Bronchial epithelial cell (primary cell): ENCODE measurements around the gene SHC3. TPM values are rescaled to one million over a fixed set of nuclear protein-coding genes. Genes with fewer than 3 reads are reported as not detected.

ENCODE experiments used
- DNase-seq: peaks from one replicate; pipeline ENCODE4 v3.0.0-alpha.2; 2010; ENCODE audit warnings: low read depth
- FAIRE-seq: peaks from 2 replicates; lab custom pipeline; 2011; peaks lifted over from hg19 to GRCh38; lab: Jason Lieb, UNC
- H3K27me3 ChIP-seq: 2 replicates; pipeline ENCODE4 v1.5.1; 2011; ENCODE audit warnings: low read length; ENCODE audit not compliant: control insufficient read depth, insufficient read depth
- H3K36me3 ChIP-seq: 2 replicates; pipeline ENCODE4 v1.5.1; 2011; ENCODE audit warnings: low read length; ENCODE audit not compliant: control insufficient read depth, insufficient read depth
- H3K4me3 ChIP-seq: 2 replicates; pipeline ENCODE4 v1.5.1; 2011; ENCODE audit warnings: mild to moderate bottlenecking, low read depth, low read length, control low read depth
- total RNA-seq: library from RNA; depleted of rRNA; stranded (reverse); fragments of >200 nt; gene quantifications from 2 replicates; pipeline ENCODE4 v1.2.1, GENCODE V29; 2014
- TF ChIP-seq, protein P1 (sequence below): IDR thresholded peaks from 2 replicates; pipeline ENCODE4 v1.5.1; 2011; ENCODE audit warnings: mild to moderate bottlenecking, moderate library complexity, low read length, control low read depth, inconsistent platforms; ENCODE audit not compliant: insufficient read depth, severe bottlenecking

The SHC3 gene
- total RNA-seq, 1 donor from 2014 or later = 0.26 TPM

DNA sequence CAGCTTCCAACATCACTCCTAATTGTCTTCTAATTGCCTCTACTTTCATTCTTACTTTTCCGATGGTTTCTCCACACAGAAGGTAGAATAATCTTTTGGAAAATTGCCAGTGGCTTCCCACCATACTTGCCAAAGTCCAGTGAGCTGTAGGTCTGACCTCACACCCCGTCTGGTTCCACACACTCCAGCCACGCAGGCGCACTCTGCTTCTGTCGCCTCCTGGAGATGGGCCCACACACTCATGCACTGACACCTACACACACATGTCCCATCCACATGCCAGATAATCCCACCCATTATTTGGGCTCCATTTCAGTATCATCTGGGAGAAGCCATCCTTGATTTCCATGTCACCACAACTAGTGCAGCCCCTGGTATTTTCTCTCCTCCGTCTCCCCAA is 12.7 kb downstream of the SHC3 start:
- TF ChIP-seq, protein P1, sequence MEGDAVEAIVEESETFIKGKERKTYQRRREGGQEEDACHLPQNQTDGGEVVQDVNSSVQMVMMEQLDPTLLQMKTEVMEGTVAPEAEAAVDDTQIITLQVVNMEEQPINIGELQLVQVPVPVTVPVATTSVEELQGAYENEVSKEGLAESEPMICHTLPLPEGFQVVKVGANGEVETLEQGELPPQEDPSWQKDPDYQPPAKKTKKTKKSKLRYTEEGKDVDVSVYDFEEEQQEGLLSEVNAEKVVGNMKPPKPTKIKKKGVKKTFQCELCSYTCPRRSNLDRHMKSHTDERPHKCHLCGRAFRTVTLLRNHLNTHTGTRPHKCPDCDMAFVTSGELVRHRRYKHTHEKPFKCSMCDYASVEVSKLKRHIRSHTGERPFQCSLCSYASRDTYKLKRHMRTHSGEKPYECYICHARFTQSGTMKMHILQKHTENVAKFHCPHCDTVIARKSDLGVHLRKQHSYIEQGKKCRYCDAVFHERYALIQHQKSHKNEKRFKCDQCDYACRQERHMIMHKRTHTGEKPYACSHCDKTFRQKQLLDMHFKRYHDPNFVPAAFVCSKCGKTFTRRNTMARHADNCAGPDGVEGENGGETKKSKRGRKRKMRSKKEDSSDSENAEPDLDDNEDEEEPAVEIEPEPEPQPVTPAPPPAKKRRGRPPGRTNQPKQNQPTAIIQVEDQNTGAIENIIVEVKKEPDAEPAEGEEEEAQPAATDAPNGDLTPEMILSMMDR = no peak
- no peak for FAIRE-seq

DNA sequence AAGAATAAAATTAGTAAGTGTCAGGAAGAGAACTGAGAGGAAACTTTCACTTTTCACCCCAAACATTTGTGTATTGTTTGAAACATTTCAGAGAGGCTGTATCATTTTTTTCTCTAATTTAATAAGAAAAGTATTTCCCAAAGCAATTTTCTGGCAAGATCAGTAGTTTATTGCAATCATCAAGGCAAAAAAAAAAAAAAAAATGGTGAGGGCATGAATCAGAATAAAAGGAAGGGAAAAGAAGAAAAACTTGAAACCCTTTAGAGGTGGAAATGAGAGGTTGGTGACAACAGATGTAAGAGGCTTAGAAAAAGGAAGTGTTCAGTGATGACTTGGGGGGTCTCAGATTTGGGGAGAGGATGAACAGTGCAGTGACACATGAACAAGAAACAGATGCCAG is 13.3 kb downstream of the SHC3 start:
- DNase-seq (no peak), FAIRE-seq (no peak)
- H3K4me3 ChIP-seq = no peak overlapping the region
- H3K27me3 ChIP-seq = no peaks in the 10 kb centered on the region
- TF ChIP-seq, protein P1 = no peak
- no peaks in the 10 kb centered on the region for H3K36me3 ChIP-seq

More for the DNA sequence above, 12.7 kb downstream of the SHC3 start:
- no peaks in the 10 kb centered on the region for H3K27me3 ChIP-seq
- no peak overlapping the region for H3K4me3 ChIP-seq
- DNase-seq = no peak
- no peaks in the 10 kb centered on the region for H3K36me3 ChIP-seq

DNA sequence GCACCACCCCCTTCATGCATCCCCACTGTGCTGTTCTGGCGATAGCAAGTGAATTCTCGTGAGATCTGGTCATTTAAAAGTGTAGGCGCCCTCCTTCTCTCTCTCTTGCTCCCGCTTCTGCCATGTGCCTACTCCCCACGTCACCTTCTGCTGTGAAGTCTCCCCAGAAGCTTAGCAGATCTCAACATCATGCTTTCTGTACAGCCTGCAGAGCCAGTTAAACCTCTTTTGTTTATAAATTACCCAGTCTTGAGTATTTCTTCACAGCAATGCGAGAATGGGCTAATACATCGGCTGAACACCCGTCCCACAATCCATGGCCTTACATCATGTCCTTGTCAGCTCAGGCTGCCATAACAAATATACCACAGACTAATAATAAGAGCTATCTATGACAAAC is 17.4 kb downstream of the SHC3 start:
- no peak for DNase-seq
- Histone ChIP-seq H3K4me3 (no peak overlapping the region), H3K36me3 (no peaks in the 10 kb centered on the region), H3K27me3 (no peaks in the 10 kb centered on the region)
- FAIRE-seq = no peak
- TF ChIP-seq, protein P1 = no peak

DNA sequence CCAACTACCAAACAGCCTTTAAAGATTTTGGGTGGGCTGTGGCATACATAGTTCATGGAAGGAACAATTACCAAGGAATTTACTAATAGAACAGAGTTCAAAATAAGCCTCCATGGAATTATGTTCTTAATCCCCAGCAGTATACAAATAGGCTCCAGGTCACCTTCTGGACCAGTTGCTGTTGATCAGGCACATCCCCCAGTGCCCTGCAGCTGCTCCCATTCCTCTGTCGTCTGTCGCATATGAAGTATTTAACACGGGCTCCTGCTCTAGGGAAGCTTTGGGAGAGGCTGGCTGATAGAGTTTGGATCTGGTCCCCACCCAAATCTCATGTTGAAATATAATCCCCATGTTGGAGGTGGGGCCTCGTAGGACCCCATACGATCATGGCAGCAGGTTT is 17.8 kb downstream of the SHC3 start:
- Histone ChIP-seq H3K27me3 (no peaks in the 10 kb centered on the region), H3K4me3 (no peak overlapping the region), H3K36me3 (no peaks in the 10 kb centered on the region)
- FAIRE-seq (no peak), DNase-seq (no peak)
- TF ChIP-seq, protein P1 = no peak

DNA sequence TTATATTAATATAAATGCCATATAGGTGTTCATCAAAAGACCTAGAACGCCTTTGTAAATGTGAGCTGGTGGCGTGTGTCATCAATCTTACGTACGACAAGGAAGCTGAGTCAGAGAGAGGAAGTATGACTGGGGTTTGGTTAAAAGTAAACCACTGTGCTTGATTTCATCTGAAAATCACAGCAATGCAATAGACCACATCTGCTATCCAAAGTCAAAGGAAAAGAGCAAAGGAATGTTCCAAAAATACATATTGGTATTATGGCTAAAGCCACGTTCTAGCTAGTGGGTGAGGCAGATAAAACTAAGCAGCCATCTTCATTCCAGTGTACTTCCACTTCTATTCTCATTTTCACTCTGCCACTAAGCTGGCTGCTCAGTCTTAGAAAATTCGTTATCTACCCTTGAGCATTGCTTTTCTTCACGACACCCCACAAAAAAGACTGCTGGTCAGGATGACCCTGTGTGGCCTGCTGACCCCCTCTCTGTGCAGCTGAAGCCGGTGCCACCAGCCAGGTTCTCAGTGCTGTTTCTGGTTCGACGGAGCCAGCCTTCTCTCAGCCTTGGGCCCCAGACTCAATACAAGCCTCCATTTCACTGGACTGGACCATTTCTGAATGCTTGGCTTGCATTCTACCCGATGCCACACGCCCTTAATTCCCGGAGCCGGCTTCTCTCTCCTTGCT is 23.8 kb downstream of the SHC3 start:
- Histone ChIP-seq H3K4me3 (no peak overlapping the region), H3K27me3 (no peaks in the 10 kb centered on the region), H3K36me3 (no peaks in the 10 kb centered on the region)
- FAIRE-seq = no peak
- peak; percentile 92 for DNase-seq
- TF ChIP-seq, protein P1 = no peak

DNA sequence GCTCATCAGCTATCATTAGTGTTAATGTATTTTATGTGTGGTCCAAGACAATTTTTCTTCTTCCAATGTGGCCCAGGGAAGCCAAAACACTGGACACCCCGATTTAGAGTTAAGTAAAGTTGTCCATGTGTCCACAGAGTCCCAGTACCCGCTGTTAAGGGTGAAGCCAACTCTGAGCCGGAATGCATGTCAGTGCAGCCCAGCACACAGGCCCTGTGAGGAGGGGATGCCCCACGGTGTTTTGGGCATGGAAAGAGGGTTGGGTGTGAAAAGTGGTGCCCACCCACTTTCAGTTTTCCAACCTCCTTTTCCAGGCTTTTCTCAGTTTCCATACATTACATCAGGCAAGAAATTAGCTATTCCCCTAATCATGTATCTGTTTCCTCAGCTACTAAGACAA is 24.4 kb downstream of the SHC3 start:
- H3K4me3 ChIP-seq = no peak overlapping the region
- FAIRE-seq = no peak
- DNase-seq = no peak
- H3K36me3 ChIP-seq = no peaks in the 10 kb centered on the region
- no peaks in the 10 kb centered on the region for H3K27me3 ChIP-seq
- TF ChIP-seq, protein P1 = no peak
